Heart right ventricle (tissue), 16 donors: ENCODE data around the gene SHC2. TPM values are rescaled to one million over a fixed set of nuclear protein-coding genes. Genes with fewer than 3 reads are reported as not detected.

Source experiments
- ATAC-seq, 8 donors: fragments of 200-7000 bp; cut with Tn5 transposase; one replicate each; pipeline ENCODE4 v1.9.1; 2020; ENCODE audit warnings: mild to moderate bottlenecking in 8 of 8, moderate library complexity in 8 of 8, moderate number of reproducible peaks in 1 of 8
- DNase-seq, 2 donors: peaks; one replicate each; pipeline ENCODE4 v3.0.0-alpha.2; 2020
- H3K27ac ChIP-seq, 10 donors: fragments of 200-600 bp; sonication (generic) in 2 of 10; one replicate each; pipeline versions ENCODE4 v1.5.0 to v1.8.0; 2020 to 2022; ENCODE audit warnings: mild to moderate bottlenecking in 3 of 10
- H3K27me3 ChIP-seq, 7 donors: fragments of 200-600 bp; one replicate each; pipeline ENCODE4 v1.8.0; 2021 to 2022; ENCODE audit warnings: mild to moderate bottlenecking in 2 of 7
- H3K36me3 ChIP-seq, 9 donors: fragments of 200-600 bp; sonication (generic) in 1 of 9; one replicate each; pipeline versions ENCODE4 v1.5.0 to v1.8.0; 2020 to 2022; ENCODE audit warnings: mild to moderate bottlenecking in 2 of 9
- H3K4me1 ChIP-seq, 9 donors: fragments of 200-600 bp; sonication (generic) in 1 of 9; one replicate each; pipeline versions ENCODE4 v1.5.0 to v1.8.0; 2020 to 2022; ENCODE audit warnings: mild to moderate bottlenecking in 4 of 9
- H3K4me3 ChIP-seq, 10 donors: fragments of 200-600 bp; sonication (generic) in 2 of 10; one replicate each; pipeline versions ENCODE4 v1.5.0 to v1.8.0; 2020 to 2022; ENCODE audit warnings: mild to moderate bottlenecking in 7 of 10, moderate library complexity in 2 of 10
- H3K9me3 ChIP-seq, 11 donors: fragments of 200-600 bp in 10 of 11; sonication (generic) in 2 of 11; one replicate each; pipeline versions ENCODE4 v1.5.0 to v1.8.0; 2013 to 2022; ENCODE audit warnings: mild to moderate bottlenecking in 2 of 11, control low read depth in 1 of 11, moderate library complexity in 1 of 11
- WGBS, 2 donors: extraction: QIAGEN DNeasy Blood & Tissue Kit; methylation state at CpG; one replicate each; pipeline ENCODE4 v1.1.7; 2013; ENCODE audit warnings: inconsistent platforms in 1 of 2; 5-methylcytosine and 5-hydroxymethylcytosine counted together
- intact Hi-C, 10 donors: fragments of 100-400 bp; cut with DNase I; formaldehyde crosslinking; loops; one replicate each; pipeline versions ENCODE4 v1.11.1 to v1.14.2; 2022
- polyA plus RNA-seq, 2 donors: library from polyadenylated mRNA; stranded (reverse); fragments of 200-250 nt; gene quantifications; one replicate each; pipeline ENCODE4 v1.2.3, GENCODE V29; 2013
- total RNA-seq, 10 donors: library from RNA; stranded (reverse); fragmentation: NEBNext Ultra II Directional in 3 of 10; extraction: Animal tissue kit (Norgen Biotek cat#: 25700) in 3 of 10; gene quantifications; one replicate each; pipeline versions ENCODE4 v1.2.1 to v1.2.4, GENCODE V29; 2021 to 2023
- TF ChIP-seq, protein P1 (sequence below), 9 donors: fragments of 200-600 bp; sonication (generic) in 2 of 9; IDR thresholded peaks; one replicate each; pipeline versions ENCODE4 v1.5.0 to v1.8.0; 2021 to 2022; ENCODE audit warnings: antibody characterized with exemption in 9 of 9, mild to moderate bottlenecking in 5 of 9, moderate library complexity in 1 of 9
- donor health status: Arrhythmogenic right ventricular cardiomyopathy.
- donor health status: ischemic (EF 13 %, LVEDD 7.1; RV severe dilation, severe dysfunction).
- donor health status: healthy with polysubstance abuse.
- donor health status: DM: no; HTN: yes; CAD: no.
- donor health status: DM: no; HTN: no; CAD: no.
- donor health status: ischemic (EF 25% LVEDD 6.9; RV normal size, moderate dysfunction).
- donor health status: ischemic (EF 25% LVEDD 5.7; RV mildly dilated, moderate dysfunction).
- donor health status: healthy.
- donor health status: DM: yes; HTN: yes; CAD: no.
- donor health status: Ischemic cardiomyopathy.
- donor health status: ischemic (EF 35%, LVEDD 5.7; RV mildly dilated, moderate dysfunction).
- donor health status: nonischemic (EF 11% LVEDD 7.7; RV severe dilation, severe dysfunction).
- donor health status: DM: yes; HTN: yes; CAD: no.
- donor health status: PGD.
- donor health status: ischemic (EF 29% LVEDD 5.4; RV normal size, mild dysfunction).
- donor health status: nonischemic (EF 23%, LVEDD 6.1; RV moderate dilation, normal function).

The SHC2 gene
- total and polyA plus RNA-seq, 12 donors = 7.7 to 33.5 (median 12.4) TPM

DNA sequence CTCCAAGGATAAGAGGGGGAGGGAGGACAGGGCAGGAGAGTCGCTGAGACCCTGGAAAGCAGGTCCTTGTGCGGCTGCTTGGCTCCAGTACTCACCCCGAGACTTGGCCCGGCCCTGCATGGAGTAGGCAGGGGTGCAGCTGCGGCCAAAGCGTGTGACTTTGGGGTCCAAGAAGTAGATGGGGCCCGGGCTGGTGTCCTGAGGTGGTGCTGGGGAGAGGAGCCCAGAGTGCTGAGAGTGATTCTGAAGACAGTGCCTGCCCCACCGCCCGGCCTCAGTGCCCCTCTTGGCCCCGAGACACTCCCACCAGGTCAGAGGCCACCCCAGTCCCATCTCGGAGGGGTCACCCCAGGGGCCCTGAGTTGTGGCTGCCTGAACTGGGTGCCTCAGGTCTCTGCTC, 6.7 kb upstream of the SHC2 start:
- peaks cover 0 to 4% (median 0%) of the 10 kb centered on the region in 7 donors for H3K27me3 ChIP-seq
- H3K36me3 ChIP-seq = no peaks in the 10 kb centered on the region
- H3K4me3 ChIP-seq = no peak overlapping the region
- TF ChIP-seq, protein P1, sequence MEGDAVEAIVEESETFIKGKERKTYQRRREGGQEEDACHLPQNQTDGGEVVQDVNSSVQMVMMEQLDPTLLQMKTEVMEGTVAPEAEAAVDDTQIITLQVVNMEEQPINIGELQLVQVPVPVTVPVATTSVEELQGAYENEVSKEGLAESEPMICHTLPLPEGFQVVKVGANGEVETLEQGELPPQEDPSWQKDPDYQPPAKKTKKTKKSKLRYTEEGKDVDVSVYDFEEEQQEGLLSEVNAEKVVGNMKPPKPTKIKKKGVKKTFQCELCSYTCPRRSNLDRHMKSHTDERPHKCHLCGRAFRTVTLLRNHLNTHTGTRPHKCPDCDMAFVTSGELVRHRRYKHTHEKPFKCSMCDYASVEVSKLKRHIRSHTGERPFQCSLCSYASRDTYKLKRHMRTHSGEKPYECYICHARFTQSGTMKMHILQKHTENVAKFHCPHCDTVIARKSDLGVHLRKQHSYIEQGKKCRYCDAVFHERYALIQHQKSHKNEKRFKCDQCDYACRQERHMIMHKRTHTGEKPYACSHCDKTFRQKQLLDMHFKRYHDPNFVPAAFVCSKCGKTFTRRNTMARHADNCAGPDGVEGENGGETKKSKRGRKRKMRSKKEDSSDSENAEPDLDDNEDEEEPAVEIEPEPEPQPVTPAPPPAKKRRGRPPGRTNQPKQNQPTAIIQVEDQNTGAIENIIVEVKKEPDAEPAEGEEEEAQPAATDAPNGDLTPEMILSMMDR (IDR thresholded peaks at IDR 0.05) = no peak
- H3K27ac ChIP-seq = no peak overlapping the region
- ATAC-seq (no peak), DNase-seq (no peak)
- intact Hi-C loops = no loop called here
- WGBS, 2 donors = 79 to 84% methylated on average over 11 of the region's 11 CpGs
- H3K4me1 ChIP-seq = no peaks in the 10 kb centered on the region
- no peaks in the 10 kb centered on the region for H3K9me3 ChIP-seq

GRCh38 chr19:465056-465816, 4.4 kb upstream of the SHC2 start:
- 97% methylated on average over 3 of the region's 3 CpGs for WGBS, 2 donors
- TF ChIP-seq, protein P1 (IDR thresholded peaks at IDR 0.05) = no peak
- H3K4me1 ChIP-seq = peaks cover 0 to 14% (median 12%) of the 10 kb centered on the region in 9 donors

DNA sequence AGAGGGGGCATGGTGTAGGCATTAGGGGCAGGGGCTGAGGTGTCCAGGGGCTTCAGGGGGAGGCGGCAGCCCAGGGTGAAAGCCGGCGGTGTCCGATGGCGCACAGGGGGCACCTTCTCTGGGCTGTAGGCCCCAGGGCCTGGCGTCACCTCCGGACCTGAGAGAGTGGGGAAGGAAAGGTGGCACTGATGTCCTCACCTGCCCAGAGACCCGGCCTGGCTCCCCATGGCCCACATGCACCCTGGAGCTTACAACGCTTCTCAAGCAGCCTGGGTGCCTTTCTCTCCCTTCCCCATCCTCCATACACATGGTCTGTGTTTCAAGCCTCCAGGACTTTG, 3.3 kb upstream of the SHC2 start:
- Histone ChIP-seq H3K36me3 (no peaks in the 10 kb centered on the region), H3K4me3 (no peak overlapping the region), H3K9me3 (no peaks in the 10 kb centered on the region), H3K27me3 (peaks cover 0 to 30% (median 0%) of the 10 kb centered on the region in 7 donors), H3K27ac (no peak overlapping the region), H3K4me1 (peaks cover 0 to 19% (median 17%) of the 10 kb centered on the region in 9 donors)
- 90 to 93% methylated on average over 9 of the region's 9 CpGs for WGBS, 2 donors
- TF ChIP-seq, protein P1 (IDR thresholded peaks at IDR 0.05) = no peak
- ATAC-seq (no peak), DNase-seq (no peak)
- intact Hi-C loops = no loop called here

More at GRCh38 chr19:465056-465816, 4.4 kb upstream of the SHC2 start:
- intact Hi-C loops = no loop called here
- H3K36me3 ChIP-seq = no peaks in the 10 kb centered on the region
- no peak overlapping the region for H3K4me3 ChIP-seq
- peaks cover 0 to 22% (median 0%) of the 10 kb centered on the region in 7 donors for H3K27me3 ChIP-seq
- ATAC-seq = no peak
- H3K9me3 ChIP-seq = no peaks in the 10 kb centered on the region
- no peak overlapping the region for H3K27ac ChIP-seq
- DNase-seq = no peak

DNA sequence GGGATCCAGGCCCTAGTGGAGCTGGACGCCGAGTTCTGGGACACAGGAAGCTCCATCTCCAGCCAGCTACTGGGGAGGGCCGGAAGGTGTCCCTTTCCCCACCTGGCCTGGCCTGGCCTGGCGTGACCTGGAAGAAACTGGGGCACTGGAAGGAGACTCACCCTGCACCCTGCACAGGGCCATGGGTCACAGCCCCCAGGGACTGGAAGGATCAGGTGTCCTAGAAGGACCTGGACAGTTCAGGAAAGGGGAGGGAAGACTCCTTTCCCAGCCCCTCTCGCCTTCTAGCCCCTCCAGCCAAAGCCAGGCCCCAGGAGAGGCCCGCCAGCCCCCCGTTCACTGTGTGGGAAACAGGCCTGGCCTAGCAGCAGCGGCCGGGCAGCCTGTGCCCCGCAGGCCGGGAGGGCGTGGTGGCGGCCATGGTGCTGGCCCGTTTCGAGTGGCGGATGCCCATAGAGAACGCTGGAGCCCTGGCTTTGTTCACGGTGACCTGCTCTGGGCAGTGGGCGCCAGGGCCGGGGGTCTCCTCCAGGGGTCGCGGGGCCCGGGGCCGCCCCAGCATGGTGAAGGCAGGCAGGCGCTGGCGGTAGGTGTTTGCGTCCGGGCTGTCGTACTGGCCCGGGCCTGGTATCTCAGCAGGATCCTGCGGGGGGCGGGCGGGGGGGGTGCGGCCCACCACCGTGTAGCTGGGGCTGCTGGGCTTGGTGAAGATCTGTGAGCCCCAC, 2.8 kb upstream of the SHC2 start:
- Histone ChIP-seq H3K27ac (no peak overlapping the region), H3K9me3 (no peaks in the 10 kb centered on the region), H3K4me1 (peaks cover 0 to 19% (median 17%) of the 10 kb centered on the region in 9 donors), H3K27me3 (peaks cover 0 to 30% (median 0%) of the 10 kb centered on the region in 7 donors), H3K4me3 (no peak overlapping the region), H3K36me3 (no peaks in the 10 kb centered on the region)
- intact Hi-C loops = no loop called here
- DNase-seq (no peak), ATAC-seq (peak in 1 of 8 donors; percentile 9)
- 83% methylated on average over 35 of the region's 35 CpGs for WGBS, 2 donors
- TF ChIP-seq, protein P1 (IDR thresholded peaks at IDR 0.05) = no peak
